HepG2 (cell line): Measurements from ENCODE around the gene AATF. TPM values are rescaled to one million over a fixed set of nuclear protein-coding genes. Genes with fewer than 3 reads are reported as not detected.

Source experiments
- ATAC-seq: fragments of 200-7000 bp; cut with Tn5 transposase; 3 replicates; pipeline ENCODE4 v1.9.1; 2020; ENCODE audit warnings: mild to moderate bottlenecking, moderate library complexity
- BruUV-seq: library from RNA; stranded (reverse); fragments of 400-500 nt; replicated peaks from 2 replicates; lab custom pipeline; 2021; lab: Mats Ljungman, UMichigan
- CTCF ChIA-PET: fragments of 300-600 bp; formaldehyde crosslinking; extraction: SDS; loops from one replicate; lab custom pipeline; 2021; ENCODE audit warnings: low total read pairs, inconsistent platforms, low intra/inter-chr PET ratio; lab: Yijun Ruan, JAX
- POLR2A ChIA-PET: fragments of 350-600 bp; sonication (Branson Sonifier 250); formaldehyde crosslinking; loops from one replicate; lab custom pipeline; 2020; ENCODE audit warnings: antibody characterized with exemption, inconsistent platforms; lab: Yijun Ruan, JAX
- DNase-seq: peaks from one replicate; pipeline ENCODE4 v3.0.0-alpha.2; 2015; ENCODE audit warnings: low spot score
- FAIRE-seq: peaks from 3 replicates; lab custom pipeline; 2011; peaks lifted over from hg19 to GRCh38; lab: Jason Lieb, UNC
- H2AFZ ChIP-seq: one replicate; pipeline ENCODE4 v1.6.1; 2011; ENCODE audit warnings: low read length, inconsistent platforms
- H3K27ac ChIP-seq: fragments of 300-600 bp; 3 replicates; pipeline ENCODE4 v1.8.0; 2011; ENCODE audit warnings: mixed run types, mild to moderate bottlenecking, mixed read lengths, low read length, inconsistent platforms; ENCODE audit not compliant: insufficient read depth; ENCODE audit errors: extremely low read length
- H3K27me3 ChIP-seq, 2 experiments: fragments of 200-600 bp in 1 of 2; 2 replicates in 1 of 2; 3 replicates in 1 of 2; pipeline versions ENCODE4 v1.6.0 to v1.8.0; 2011; ENCODE audit warnings: low read length in 2 of 2, mild to moderate bottlenecking in 2 of 2, moderate library complexity in 2 of 2, inconsistent platforms in 1 of 2; ENCODE audit not compliant: insufficient read depth in 2 of 2, control insufficient read depth in 1 of 2
- H3K36me3 ChIP-seq, 2 experiments: fragments of 200-600 bp in 1 of 2; replicated peaks in 1 of 2; 2 replicates in 1 of 2; 3 replicates in 1 of 2; pipeline versions ENCODE4 v1.5.1 to v1.8.0; 2011; ENCODE audit warnings: low read length in 2 of 2, inconsistent platforms in 1 of 2; ENCODE audit not compliant: insufficient read depth in 2 of 2, control insufficient read depth in 1 of 2
- H3K4me1 ChIP-seq: 2 replicates; pipeline ENCODE4 v1.5.1; 2012; ENCODE audit warnings: low read length, inconsistent platforms; ENCODE audit not compliant: insufficient read depth
- H3K4me2 ChIP-seq: 2 replicates; pipeline ENCODE4 v1.6.0; 2011; ENCODE audit warnings: low read depth, low read length, inconsistent platforms
- H3K4me3 ChIP-seq, 3 experiments: fragments of 200-600 bp in 1 of 3; sonication (generic), shearing (Covaris generic) in 1 of 3; replicated peaks in 1 of 3; 2 replicates each; pipeline ENCODE4 v1.5.1; 2011 to 2016; ENCODE audit warnings: low read length in 3 of 3, inconsistent platforms in 2 of 3, low read depth in 2 of 3, mild to moderate bottlenecking in 2 of 3, control low read depth in 1 of 3, mixed read lengths in 1 of 3; ENCODE audit not compliant: insufficient read depth in 1 of 3
- H3K79me2 ChIP-seq: one replicate; pipeline ENCODE4 v1.6.1; 2011; ENCODE audit warnings: low read length, inconsistent platforms; ENCODE audit not compliant: insufficient read depth
- H3K9ac ChIP-seq: 2 replicates; pipeline ENCODE4 v1.6.0; 2011; ENCODE audit warnings: mild to moderate bottlenecking, low read depth, low read length, inconsistent platforms; ENCODE audit not compliant: insufficient read depth
- H3K9me3 ChIP-seq: 2 replicates; pipeline ENCODE4 v1.5.1; 2012; ENCODE audit warnings: mild to moderate bottlenecking, low read length
- H4K20me1 ChIP-seq: 2 replicates; pipeline ENCODE4 v1.6.0; 2011; ENCODE audit warnings: inconsistent platforms, mild to moderate bottlenecking, low read length, moderate library complexity; ENCODE audit not compliant: insufficient read depth
- WGBS: methylation state at CpG from one replicate; pipeline ENCODE4 v1.1.6; 2017; ENCODE audit warnings: low lambda C conversion rate; 5-methylcytosine and 5-hydroxymethylcytosine counted together
- in situ Hi-C: cut with HindIII; loops from 2 replicates; pipeline ENCODE4 v1.10.0; 2017; ENCODE audit warnings: low pct_unique_long_range_greater_than_20kb; ENCODE audit not compliant: extremely low pct_ligation_motif_present
- intact Hi-C: fragments of 100-400 bp; cut with micrococcal nuclease; formaldehyde crosslinking; loops from one replicate; pipeline ENCODE4 v1.10.0; 2022; ENCODE audit not compliant: unreplicated experiment
- polyA plus RNA-seq, 8 experiments: library from polyadenylated mRNA; depleted of rRNA in 3 of 8; stranded (reverse) in 7 of 8; unstranded in 1 of 8; fragments of >200 nt; fragmentation: Illumina TruSeq in 4 of 8; extraction: Trizol in 4 of 8; gene quantifications; 2 replicates each; pipeline versions ENCODE4 v1.2.1 to v1.2.3, GENCODE V29; 2011 to 2016; ENCODE audit warnings: low read depth in 4 of 8, missing spikeins in 1 of 8, mixed read lengths in 1 of 8; ENCODE audit not compliant: insufficient read depth in 1 of 8
- total RNA-seq, 5 experiments: library from RNA; depleted of rRNA; stranded (reverse); fragments of >200 nt; fragmentation: Illumina TruSeq; extraction: Trizol; gene quantifications; 2 replicates each; pipeline ENCODE4 v1.2.3, GENCODE V29; 2016; ENCODE audit warnings: low read depth in 1 of 5
- TF ChIP-seq, protein P1 (sequence below): fragments of 450-650 bp; IDR thresholded peaks from 2 replicates; pipeline ENCODE4 v1.6.1; 2017; ENCODE audit warnings: mild to moderate bottlenecking
- TF ChIP-seq, protein P2 (sequence below): sonication (generic); formaldehyde crosslinking; IDR thresholded peaks from 2 replicates; pipeline ENCODE4 v1.5.1; 2020; ENCODE audit warnings: mild to moderate bottlenecking, missing genetic modification reagents, moderate library complexity

Gene AATF
- total and polyA plus RNA-seq, 2 of the 13 experiments (the other 11 are each of a cell fraction or from before 2014, with no cell fraction given): 9.1 to 53.3 TPM

DNA sequence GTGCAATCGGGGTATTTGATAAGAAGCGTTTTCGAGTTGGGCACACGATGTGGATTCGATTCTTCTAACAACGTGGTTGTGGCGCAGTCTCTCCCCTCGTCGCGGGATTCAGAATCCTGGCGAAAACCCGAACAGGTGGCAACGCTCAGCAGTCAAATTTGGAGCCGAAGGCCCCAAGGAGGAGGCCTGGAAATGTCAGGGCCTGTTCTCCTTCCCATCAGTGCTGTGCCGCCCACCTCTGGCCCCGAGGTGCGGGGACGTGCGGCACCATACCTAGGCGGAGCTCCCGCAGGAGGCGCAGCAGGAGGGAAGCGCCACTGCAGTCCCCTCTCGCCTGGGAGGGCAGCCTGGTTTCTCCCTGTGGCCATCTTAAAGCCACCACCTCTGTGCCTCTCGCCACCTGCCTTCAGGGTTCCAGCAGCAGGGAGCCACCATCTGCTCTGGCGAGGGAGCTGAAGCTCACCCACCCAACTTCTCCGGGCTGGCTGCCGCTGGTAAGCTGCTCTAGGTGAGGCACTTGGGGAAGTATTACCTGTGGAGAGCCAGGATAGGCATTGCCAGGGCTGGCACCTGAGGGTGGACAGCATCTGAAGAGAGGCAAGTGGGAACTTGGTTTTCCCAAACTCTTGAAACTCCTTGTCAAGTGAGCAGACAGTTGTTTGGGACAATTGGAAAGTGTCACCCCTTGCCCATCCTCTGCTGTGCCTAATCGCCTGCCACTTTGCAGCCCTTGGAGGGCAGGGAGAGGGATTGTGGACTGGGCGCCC is 2.6 kb upstream of the AATF start:
- Histone ChIP-seq H3K9me3 (no peaks in the 10 kb centered on the region), H2AFZ (no peak overlapping the region), H3K9ac (no peak overlapping the region), H3K4me2 (no peak overlapping the region), H3K79me2 (peaks cover 16% of the 10 kb centered on the region), H4K20me1 (no peaks in the 10 kb centered on the region; the same call in 1 of the 2 replicates), H3K36me3 (no peaks in the 10 kb centered on the region), H3K4me3 (no peak overlapping the region; a peak in 1 of 6 replicates), H3K27ac (no peak overlapping the region), H3K27me3 (peaks cover 2 to 51% of the 10 kb centered on the region in 2 experiments; a peak in 4 of 5 replicates), H3K4me1 (peaks cover 29% of the 10 kb centered on the region)
- ATAC-seq (no peak), FAIRE-seq (no peak), DNase-seq (no peak)
- TF ChIP-seq, protein P1, sequence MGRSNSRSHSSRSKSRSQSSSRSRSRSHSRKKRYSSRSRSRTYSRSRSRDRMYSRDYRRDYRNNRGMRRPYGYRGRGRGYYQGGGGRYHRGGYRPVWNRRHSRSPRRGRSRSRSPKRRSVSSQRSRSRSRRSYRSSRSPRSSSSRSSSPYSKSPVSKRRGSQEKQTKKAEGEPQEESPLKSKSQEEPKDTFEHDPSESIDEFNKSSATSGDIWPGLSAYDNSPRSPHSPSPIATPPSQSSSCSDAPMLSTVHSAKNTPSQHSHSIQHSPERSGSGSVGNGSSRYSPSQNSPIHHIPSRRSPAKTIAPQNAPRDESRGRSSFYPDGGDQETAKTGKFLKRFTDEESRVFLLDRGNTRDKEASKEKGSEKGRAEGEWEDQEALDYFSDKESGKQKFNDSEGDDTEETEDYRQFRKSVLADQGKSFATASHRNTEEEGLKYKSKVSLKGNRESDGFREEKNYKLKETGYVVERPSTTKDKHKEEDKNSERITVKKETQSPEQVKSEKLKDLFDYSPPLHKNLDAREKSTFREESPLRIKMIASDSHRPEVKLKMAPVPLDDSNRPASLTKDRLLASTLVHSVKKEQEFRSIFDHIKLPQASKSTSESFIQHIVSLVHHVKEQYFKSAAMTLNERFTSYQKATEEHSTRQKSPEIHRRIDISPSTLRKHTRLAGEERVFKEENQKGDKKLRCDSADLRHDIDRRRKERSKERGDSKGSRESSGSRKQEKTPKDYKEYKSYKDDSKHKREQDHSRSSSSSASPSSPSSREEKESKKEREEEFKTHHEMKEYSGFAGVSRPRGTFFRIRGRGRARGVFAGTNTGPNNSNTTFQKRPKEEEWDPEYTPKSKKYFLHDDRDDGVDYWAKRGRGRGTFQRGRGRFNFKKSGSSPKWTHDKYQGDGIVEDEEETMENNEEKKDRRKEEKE: no peak
- TF ChIP-seq, protein P2, sequence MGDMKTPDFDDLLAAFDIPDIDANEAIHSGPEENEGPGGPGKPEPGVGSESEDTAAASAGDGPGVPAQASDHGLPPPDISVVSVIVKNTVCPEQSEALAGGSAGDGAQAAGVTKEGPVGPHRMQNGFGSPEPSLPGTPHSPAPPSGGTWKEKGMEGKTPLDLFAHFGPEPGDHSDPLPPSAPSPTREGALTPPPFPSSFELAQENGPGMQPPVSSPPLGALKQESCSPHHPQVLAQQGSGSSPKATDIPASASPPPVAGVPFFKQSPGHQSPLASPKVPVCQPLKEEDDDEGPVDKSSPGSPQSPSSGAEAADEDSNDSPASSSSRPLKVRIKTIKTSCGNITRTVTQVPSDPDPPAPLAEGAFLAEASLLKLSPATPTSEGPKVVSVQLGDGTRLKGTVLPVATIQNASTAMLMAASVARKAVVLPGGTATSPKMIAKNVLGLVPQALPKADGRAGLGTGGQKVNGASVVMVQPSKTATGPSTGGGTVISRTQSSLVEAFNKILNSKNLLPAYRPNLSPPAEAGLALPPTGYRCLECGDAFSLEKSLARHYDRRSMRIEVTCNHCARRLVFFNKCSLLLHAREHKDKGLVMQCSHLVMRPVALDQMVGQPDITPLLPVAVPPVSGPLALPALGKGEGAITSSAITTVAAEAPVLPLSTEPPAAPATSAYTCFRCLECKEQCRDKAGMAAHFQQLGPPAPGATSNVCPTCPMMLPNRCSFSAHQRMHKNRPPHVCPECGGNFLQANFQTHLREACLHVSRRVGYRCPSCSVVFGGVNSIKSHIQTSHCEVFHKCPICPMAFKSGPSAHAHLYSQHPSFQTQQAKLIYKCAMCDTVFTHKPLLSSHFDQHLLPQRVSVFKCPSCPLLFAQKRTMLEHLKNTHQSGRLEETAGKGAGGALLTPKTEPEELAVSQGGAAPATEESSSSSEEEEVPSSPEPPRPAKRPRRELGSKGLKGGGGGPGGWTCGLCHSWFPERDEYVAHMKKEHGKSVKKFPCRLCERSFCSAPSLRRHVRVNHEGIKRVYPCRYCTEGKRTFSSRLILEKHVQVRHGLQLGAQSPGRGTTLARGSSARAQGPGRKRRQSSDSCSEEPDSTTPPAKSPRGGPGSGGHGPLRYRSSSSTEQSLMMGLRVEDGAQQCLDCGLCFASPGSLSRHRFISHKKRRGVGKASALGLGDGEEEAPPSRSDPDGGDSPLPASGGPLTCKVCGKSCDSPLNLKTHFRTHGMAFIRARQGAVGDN (CRISPR knock-in tag): 0 out of 2 replicates have a peak, but pooled peaks have one; percentile 20
- in situ Hi-C loops: no loop called here
- no TSS peak for BruUV-seq
- ChIA-PET CTCF (no interaction called here), POLR2A (no interaction called here)
- 64% methylated on average over 15 of the region's 30 CpGs for WGBS
- intact Hi-C loops: no loop called here
